T1000 (cell line): Measurements from ENCODE around the gene TSEN54.

Experiments
- DNase-seq: peaks from one replicate; lab custom pipeline; 2025; ENCODE audit warnings: mixed read lengths; lab: John Stamatoyannopoulos, UW

The TSEN54 gene

DNA sequence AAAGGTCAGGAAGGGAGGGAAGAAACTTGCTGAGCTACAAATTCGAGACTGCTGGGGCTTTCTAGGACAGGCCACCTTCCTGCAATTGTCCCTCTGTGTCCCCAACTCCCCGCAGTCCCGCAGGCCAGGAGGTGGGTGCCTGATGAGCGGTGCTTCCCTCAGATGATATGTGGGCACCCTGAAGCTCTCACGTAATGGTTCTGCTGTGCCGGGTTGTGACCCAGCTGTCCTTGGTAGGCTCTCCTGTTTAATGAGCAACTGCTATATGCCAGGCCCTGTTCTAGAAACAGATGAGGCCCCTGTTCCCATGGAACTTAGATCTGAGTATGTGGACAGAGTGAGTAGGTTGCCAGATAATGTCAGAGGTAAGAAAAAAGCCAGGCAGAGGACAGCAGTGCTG lies 49.3 kb downstream of the TSEN54 start:
- no peak for DNase-seq

DNA sequence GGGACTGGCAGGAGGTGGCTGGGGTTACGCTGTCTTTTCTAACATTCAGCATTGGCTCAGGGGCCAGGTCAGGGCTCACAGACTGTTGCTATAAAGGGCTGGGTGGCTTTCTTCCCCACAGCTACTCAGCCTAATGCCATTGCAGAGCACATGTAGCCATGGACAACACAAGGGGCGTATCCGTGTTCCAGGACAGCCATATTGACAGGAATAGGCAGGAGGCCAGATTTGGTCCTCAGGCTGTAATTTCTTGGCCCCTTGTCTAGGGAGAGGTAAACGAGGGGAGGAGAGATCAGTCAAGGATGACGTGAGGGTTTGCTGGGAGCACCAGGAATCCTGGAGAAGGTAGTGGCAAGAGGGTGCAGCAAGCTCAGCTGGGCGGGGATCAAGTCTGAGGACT lies 50.1 kb downstream of the TSEN54 start:
- DNase-seq, result no peak

DNA sequence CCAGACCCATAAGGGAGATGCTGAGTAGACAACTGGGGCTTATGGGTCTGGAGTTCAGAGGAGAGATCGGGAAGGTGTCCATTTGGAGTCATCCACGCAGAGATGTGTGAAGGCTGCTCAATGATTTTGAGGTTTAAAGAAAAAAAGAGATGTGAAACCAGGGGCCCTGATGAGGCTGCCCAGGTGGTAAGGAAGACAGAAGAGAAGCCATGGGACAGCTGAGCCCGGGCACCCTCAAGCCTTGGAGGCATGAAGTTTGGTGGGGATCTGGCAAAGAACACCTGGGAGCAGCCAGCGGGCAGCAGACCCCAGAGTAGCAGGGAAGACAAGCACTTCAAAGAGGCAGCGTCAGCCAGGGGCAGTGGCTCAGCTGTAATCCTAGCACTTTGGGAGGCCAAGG lies 50.5 kb downstream of the TSEN54 start:
- DNase-seq, result no peak

DNA sequence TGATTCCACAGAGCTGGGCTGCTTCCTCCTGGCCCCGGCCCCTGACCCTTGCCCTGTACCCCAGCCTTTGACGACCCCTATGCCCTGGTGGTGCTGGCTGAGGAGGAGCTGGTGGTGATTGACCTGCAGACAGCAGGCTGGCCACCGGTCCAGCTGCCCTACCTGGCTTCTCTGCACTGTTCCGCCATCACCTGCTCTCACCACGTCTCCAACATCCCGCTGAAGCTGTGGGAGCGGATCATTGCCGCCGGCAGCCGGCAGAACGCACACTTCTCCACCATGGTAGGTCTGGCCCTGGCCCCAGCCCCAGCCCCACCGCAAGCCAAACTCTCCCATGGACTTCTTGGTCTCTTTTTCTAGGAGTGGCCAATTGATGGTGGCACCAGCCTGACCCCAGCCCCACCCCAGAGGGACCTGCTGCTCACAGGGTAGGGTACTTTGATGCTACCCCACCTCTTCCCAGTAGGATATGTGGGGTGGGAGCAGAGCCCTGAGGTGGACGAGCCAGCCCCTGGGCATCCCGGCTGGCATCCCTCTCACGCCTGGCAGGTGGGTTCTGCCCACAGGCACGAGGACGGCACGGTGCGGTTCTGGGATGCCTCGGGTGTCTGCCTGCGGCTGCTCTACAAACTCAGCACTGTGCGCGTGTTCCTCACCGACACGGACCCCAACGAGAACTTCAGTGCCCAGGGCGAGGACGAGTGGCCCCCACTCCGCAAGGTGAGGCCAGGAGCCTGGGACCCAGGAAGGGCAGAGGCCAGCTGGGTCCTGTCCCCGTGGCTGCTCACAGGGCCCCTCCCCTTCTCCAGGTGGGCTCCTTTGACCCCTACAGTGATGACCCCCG lies 52.3 kb downstream of the TSEN54 start:
- DNase-seq, result no peak

DNA sequence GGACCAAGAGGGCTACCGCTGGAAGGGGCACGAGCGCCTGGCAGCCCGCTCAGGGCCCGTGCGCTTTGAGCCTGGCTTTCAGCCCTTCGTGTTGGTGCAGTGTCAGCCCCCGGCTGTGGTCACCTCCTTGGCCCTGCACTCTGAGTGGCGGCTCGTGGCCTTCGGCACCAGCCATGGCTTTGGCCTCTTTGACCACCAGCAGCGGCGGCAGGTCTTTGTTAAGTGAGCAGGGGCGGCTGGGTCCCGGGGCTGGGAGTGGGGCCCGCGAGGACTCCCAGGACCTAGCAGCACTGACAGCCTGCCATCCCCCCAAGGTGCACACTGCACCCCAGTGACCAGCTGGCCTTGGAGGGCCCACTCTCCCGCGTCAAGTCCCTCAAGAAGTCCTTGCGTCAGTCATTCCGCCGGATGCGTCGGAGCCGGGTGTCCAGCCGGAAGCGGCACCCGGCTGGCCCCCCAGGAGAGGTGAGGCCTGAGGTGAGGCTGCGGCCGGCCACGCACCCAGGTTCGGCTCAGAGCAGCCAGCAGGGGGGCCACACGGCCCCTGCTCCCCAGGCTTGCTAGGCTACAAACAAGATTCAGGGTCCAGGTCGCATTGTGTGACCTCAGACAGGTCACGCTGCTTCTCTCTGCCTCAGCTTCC lies 53.8 kb downstream of the TSEN54 start:
- DNase-seq, result no peak

DNA sequence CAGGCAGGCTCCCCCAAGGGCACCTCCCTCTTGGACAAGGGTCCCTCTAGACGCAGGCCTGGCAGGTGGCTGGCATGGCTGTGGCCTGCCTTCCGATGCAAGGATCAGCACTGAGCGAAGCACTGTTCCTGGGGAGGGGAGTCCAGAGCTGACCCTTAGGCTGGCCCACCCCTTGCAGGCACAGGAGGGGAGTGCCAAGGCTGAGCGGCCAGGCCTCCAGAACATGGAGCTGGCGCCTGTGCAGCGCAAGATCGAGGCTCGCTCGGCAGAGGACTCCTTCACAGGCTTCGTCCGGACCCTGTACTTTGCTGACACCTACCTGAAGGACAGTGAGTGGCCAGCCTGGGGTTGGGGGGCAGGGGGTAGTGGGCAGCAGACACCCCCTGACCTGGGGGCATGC lies 54.4 kb downstream of the TSEN54 start:
- DNase-seq, result no peak

DNA sequence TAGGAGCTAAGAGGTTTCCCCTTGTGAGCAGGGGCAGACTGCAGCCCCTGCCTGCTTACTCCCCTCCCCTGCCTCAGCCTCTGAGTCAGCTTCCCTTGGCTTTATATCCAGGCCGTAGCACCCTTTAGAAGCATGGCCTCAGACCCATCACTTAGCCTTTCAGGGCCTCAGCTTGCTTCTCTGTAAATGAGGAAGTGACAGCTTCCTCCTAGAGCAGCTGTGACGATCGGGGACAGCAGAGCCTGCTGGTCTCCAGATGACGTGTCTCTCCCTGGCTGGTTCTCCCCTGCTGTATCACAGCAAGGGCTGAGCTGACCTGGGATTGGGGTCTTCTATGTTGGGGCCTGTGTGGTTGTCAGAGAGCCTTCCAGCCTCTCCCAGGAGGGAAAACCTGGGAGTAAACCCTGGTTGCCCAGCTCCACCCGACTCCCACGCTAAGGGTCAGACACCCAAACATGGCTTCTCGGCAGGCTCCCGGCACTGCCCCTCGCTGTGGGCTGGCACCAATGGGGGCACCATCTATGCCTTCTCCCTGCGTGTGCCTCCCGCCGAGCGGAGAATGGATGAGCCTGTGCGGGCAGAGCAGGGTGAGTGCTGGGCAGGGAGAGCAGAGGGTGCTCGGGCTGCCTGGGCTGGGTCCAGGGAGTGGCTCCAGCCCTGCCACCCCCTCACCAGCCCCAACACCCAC lies 55.0 kb downstream of the TSEN54 start:
- no peak for DNase-seq

DNA sequence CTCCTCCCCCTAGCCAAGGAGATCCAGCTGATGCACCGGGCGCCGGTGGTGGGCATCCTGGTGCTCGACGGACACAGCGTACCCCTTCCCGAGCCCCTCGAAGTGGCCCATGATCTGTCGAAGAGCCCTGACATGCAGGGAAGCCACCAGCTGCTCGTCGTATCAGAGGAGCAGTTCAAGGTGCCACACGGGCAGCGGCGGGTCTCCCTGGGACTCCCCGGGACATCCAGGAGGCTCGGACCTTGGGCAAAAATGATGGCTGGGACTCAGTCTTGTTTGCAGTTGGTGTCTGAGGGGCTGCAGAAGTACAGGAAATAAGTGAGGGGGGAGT lies 55.5 kb downstream of the TSEN54 start:
- no peak for DNase-seq

DNA sequence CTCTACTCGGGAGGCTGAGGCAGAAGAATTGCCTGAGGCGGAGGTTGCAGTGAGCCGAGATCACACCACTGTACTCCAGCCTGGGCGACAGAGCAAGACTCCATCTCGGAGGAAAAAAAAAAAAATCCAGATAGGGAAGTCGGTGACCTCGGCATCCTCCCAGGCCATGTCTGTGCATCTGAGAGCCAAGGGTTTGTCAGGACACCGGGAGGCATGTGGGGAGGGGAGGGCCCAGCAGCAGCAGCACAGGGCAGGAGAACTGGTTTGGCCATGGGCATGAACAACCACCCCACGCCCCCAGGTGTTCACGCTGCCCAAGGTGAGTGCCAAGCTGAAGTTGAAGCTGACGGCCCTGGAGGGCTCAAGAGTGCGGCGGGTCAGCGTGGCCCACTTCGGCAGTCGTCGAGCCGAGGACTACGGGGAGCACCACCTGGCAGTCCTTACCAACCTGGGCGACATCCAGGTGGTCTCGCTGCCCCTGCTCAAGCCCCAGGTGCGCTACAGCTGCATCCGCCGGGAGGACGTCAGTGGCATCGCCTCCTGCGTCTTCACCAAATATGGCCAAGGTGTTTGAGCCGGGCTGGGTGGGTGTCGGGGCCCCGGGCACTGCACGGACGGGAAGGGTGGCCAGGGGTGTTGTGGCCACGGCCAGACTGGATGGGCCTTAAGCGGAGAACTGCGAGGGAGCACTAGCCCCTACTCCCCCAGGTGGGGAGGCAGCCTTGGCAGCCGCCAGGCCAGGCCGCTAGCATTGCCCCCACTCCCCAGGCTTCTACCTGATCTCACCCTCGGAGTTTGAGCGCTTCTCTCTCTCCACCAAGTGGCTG lies 56.6 kb downstream of the TSEN54 start:
- DNase-seq, result no peak

DNA sequence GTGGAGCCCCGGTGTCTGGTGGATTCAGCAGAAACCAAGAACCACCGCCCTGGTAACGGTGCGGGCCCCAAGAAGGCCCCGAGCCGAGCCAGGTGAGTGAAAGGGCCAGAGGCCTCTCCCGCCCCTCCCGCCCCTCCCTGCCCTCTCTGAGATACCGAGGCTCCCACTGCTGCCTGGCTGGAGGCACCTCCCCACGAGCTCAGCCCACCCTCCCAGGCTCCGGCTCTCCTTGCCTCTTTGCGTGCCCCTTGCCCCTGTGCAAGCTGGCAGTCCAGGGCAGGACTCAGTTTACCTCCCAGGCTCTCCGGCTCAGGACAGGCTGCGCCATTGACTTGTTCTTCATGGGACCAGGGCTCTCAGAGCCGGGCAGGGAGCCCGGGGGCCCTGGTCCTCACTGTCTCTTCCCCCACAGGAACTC lies 57.2 kb downstream of the TSEN54 start:
- DNase-seq, result no peak

DNA sequence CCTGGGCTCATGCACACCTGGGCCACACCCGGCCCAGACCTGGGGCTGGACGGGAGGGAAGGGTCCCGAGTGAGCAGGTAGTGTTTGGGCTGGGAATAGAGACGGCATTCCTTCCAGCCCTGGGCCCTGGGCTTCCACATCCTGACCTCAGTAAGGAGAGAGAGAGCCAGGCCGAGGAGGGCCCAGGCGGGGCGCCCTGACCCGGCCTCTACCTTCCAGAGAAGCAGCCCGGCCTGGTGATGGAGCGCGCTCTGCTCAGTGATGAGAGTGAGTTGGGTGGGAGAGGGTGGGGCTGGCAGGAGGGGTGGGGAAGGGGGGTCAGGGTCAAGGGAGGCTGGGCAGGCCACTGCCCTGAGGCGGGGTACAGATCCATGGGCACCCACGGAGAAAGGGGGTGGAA lies 57.7 kb downstream of the TSEN54 start:
- no peak for DNase-seq
